Psoas muscle (tissue), 8 donors: ENCODE measurements around the gene RAC3. TPM values are rescaled to one million over a fixed set of nuclear protein-coding genes. Genes with fewer than 3 reads are reported as not detected.

Experiments used
- ATAC-seq, 4 donors: fragments of 200-7000 bp; cut with Tn5 transposase; one replicate each; pipeline ENCODE4 v1.9.1; 2020; ENCODE audit warnings: moderate library complexity in 3 of 4, mild to moderate bottlenecking in 2 of 4
- DNase-seq, 2 donors: peaks; one replicate each; pipeline ENCODE4 v3.0.0-alpha.2; 2020
- H3K27ac ChIP-seq: fragments of 200-600 bp; one replicate; pipeline ENCODE4 v1.8.0; 2022
- H3K27me3 ChIP-seq, 3 donors: fragments of 200-600 bp in 1 of 3; one replicate each; pipeline versions ENCODE4 v1.6.1 to v1.8.0; 2013 to 2022; ENCODE audit warnings: low read length in 2 of 3, mild to moderate bottlenecking in 2 of 3, moderate library complexity in 1 of 3; ENCODE audit not compliant: insufficient read depth in 3 of 3
- H3K36me3 ChIP-seq, 2 donors: fragments of 200-600 bp in 1 of 2; one replicate each; pipeline versions ENCODE4 v1.6.1 to v1.8.0; 2013 to 2022; ENCODE audit warnings: low read depth in 1 of 2, mild to moderate bottlenecking in 1 of 2, moderate library complexity in 1 of 2; ENCODE audit not compliant: insufficient read depth in 1 of 2
- H3K4me1 ChIP-seq: fragments of 200-600 bp; one replicate; pipeline ENCODE4 v1.8.0; 2022
- H3K4me3 ChIP-seq: fragments of 200-600 bp; one replicate; pipeline ENCODE4 v1.8.0; 2022; ENCODE audit warnings: mild to moderate bottlenecking
- H3K9me3 ChIP-seq: fragments of 200-600 bp; one replicate; pipeline ENCODE4 v1.8.0; 2022
- CTCF ChIP-seq: fragments of 200-600 bp; IDR thresholded peaks from one replicate; pipeline ENCODE4 v1.8.0; 2022; ENCODE audit warnings: antibody characterized with exemption
- WGBS, 3 donors: extraction: QIAGEN DNeasy Blood & Tissue Kit; methylation state at CpG; one replicate each; pipeline versions ENCODE4 v1.1.6 to v1.1.7; 2013; 5-methylcytosine and 5-hydroxymethylcytosine counted together
- intact Hi-C, 2 donors: fragments of 100-400 bp; cut with DNase I; formaldehyde crosslinking; loops; one replicate each; pipeline versions ENCODE4 v1.11.0 to v1.14.2; 2022
- polyA plus RNA-seq, 3 donors: library from polyadenylated mRNA; stranded (reverse); fragments of 200-250 nt; gene quantifications; one replicate each; pipeline ENCODE4 v1.2.3, GENCODE V29; 2013
- total RNA-seq, 4 donors: library from RNA; stranded (reverse); fragmentation: NEBNext Ultra II Directional in 2 of 4; extraction: Animal tissue kit (Norgen Biotek cat#: 25700) in 2 of 4; gene quantifications; one replicate each; pipeline versions ENCODE4 v1.2.1 to v1.2.4, GENCODE V29; 2021 to 2023
- donor health status: healthy with polysubstance abuse.
- donor health status: DM: no; HTN: no; CAD: no; lungs with moderate emphysema.
- donor health status: Bipolar disorder and iron deficiency.
- donor health status: healthy.
- donor health status: DM: yes; HTN: yes; CAD: no.
- donor health status: DM: no; HTN: no; CAD: no.
- donor health status: DM: no; HTN: no; CAD: no.
- donor health status: DM: yes; HTN: yes; CAD: no.

Gene RAC3
- total and polyA plus RNA-seq, 7 donors, result 0.05 to 0.83 TPM; not detected in 5

- peaks cover 48% of the 10 kb centered on the region for H3K4me1 ChIP-seq
- ATAC-seq (peak; percentile 23 to 55 (median 38)), DNase-seq (peak; percentile 74 to 90)
- peak overlapping the region; percentile 91 for H3K4me3 ChIP-seq
- no peaks in the 10 kb centered on the region for H3K9me3 ChIP-seq
- peak; percentile 77 for TF ChIP-seq CTCF
- no peaks in the 10 kb centered on the region for H3K27me3 ChIP-seq
- H3K36me3 ChIP-seq, result peaks cover 0 to 3% of the 10 kb centered on the region in 2 donors
- WGBS, 3 donors, result 29 to 48% (median 32%) methylated on average over 25 of the region's 25 CpGs
- intact Hi-C loops, result loop anchor here (1.0 to 2.0 kb wide), 3 partner anchors 62 to 153 kb away; no protein-coding TSS in a partner anchor
- no peak overlapping the region for H3K27ac ChIP-seq
Measured at GRCh38 chr17:82021107-82021899, 10.2 kb upstream of the RAC3 start.

- peak overlapping the region; percentile 91 for H3K4me3 ChIP-seq
- peaks cover 0 to 3% of the 10 kb centered on the region in 2 donors for H3K36me3 ChIP-seq
- intact Hi-C loops, result loop anchor here (1.0 to 2.0 kb wide), 3 partner anchors 63 to 153 kb away; no protein-coding TSS in a partner anchor
- no peak for TF ChIP-seq CTCF
- no peaks in the 10 kb centered on the region for H3K27me3 ChIP-seq
- no peaks in the 10 kb centered on the region for H3K9me3 ChIP-seq
- WGBS, 3 donors, result 11 to 14% (median 12%) methylated on average over 10 of the region's 10 CpGs
- H3K4me1 ChIP-seq, result peaks cover 48% of the 10 kb centered on the region
- DNase-seq, result no peak
- peak overlapping the region; percentile 78 for H3K27ac ChIP-seq
- no peak for ATAC-seq
Measured at GRCh38 chr17:82021900-82022309, 9.6 kb upstream of the RAC3 start.

DNA sequence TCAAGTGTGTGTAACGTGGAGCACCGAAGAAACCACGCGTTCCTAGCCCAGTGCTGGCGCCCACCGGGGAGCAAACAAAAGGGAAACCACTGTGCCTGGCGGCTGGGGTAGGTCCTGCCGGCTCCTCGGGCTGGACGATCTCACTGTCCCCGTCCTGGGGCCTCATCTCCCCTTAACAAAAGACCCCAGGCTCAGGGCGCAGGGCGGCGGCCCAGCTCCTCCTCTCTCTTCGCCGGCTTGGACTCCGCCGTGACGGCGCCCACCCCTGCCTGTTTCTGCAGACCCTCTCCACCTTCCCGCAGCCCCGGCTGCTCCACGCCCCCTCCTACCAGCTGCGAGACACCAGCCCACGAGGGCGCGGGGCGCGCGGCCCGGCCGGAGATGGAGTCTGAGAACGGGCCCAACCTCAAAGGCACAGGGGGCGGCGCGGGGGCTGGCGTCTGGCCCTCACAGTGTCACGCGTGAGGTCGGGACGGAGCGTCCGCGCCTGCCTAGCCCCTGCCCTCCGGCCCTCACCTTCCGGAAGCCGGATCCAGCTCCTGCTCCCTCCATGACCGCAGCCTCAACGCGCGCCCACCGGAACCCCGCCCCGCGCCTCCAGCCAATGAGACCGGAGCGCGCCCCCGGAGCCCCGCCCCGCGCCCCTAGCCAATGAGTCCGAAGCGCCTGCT, 9.0 kb upstream of the RAC3 start, which contains the start of gene CENPX:
CENPX (minus strand) TSS at position 569 of the 671 bp plus-strand sequence; CDS start at position 552, 17 bp downstream.
- 1% methylated on average over 34 to 64 of the region's 64 CpGs for WGBS, 3 donors
- DNase-seq (no peak), ATAC-seq (no peak)
- H3K27ac ChIP-seq, result peak within 1 kb of the TSS; percentile 78
- H3K4me3 ChIP-seq, result peak within 1 kb of the TSS; percentile 91
- no peaks in the 10 kb centered on the region for H3K27me3 ChIP-seq
- no peak for TF ChIP-seq CTCF
- peaks cover 0 to 2% of the 10 kb centered on the region in 2 donors for H3K36me3 ChIP-seq
- no peaks in the 10 kb centered on the region for H3K9me3 ChIP-seq
- H3K4me1 ChIP-seq, result peaks cover 46% of the 10 kb centered on the region
- intact Hi-C loops, result no loop called here

GRCh38 chr17:82022981-82023446, 8.5 kb upstream of the RAC3 start, which contains the start of gene LRRC45:
Gene LRRC45 (plus strand): TSS chr17:82023305. CDS start chr17:82023644, 339 bp downstream.
- ATAC-seq, result peak; percentile 91 to 95 (median 93)
- intact Hi-C loops, result no loop called here
- no peaks in the 10 kb centered on the region for H3K27me3 ChIP-seq

More at GRCh38 chr17:82022981-82023446, 8.5 kb upstream of the RAC3 start, which contains the start of gene LRRC45:
- no peak for TF ChIP-seq CTCF
- DNase-seq, result peak; percentile 100
- H3K36me3 ChIP-seq, result no peaks in the 10 kb centered on the region
- no peaks in the 10 kb centered on the region for H3K9me3 ChIP-seq
- 0 to 1% (median 1%) methylated on average over 27 to 42 of the region's 42 CpGs for WGBS, 3 donors
- H3K4me3 ChIP-seq, result peak within 1 kb of the TSS; percentile 91
- H3K4me1 ChIP-seq, result peaks cover 40% of the 10 kb centered on the region
- peak within 1 kb of the TSS; percentile 78 for H3K27ac ChIP-seq
